Stimulated activated naive B cell treated with anti-CD40 and anti-IgM and Interleukin-4, amounts not matched to agents 10 μg/mL and 1 μg/mL and 100 μg/mL, for 72 hours (primary cell): ENCODE measurements around the gene TTC1.
"Not testable (repeated sequence)": the region's sequence is repeated elsewhere in the genome, so short reads cannot be mapped to it uniquely, and the experiment has no call there.

Source experiments
- ATAC-seq, 2 donors: fragments of 150-1000 bp; cut with Tn5 transposase; replicated peaks; 2 replicates each; pipeline ENCODE4 v1.10.0; 2021; ENCODE audit warnings: moderate library complexity in 1 of 2
- DNase-seq: peaks from one replicate; pipeline ENCODE4 v3.0.0; 2021
- H3K27ac Mint-ChIP-seq: one replicate; pipeline ENCODE4 v1.8.0; 2022; ENCODE audit warnings: mild to moderate bottlenecking, mixed read lengths
- H3K27me3 Mint-ChIP-seq, 2 donors: one replicate each; pipeline ENCODE4 v1.8.0; 2022; ENCODE audit warnings: mixed read lengths in 2 of 2
- H3K36me3 Mint-ChIP-seq, 2 donors: one replicate each; pipeline ENCODE4 v1.8.0; 2022; ENCODE audit warnings: mixed read lengths in 2 of 2, mild to moderate bottlenecking in 1 of 2
- H3K4me1 Mint-ChIP-seq, 2 donors: one replicate each; pipeline ENCODE4 v1.8.0; 2022; ENCODE audit warnings: mixed read lengths in 2 of 2, mild to moderate bottlenecking in 1 of 2
- H3K4me3 Mint-ChIP-seq, 2 donors: one replicate each; pipeline ENCODE4 v1.8.0; 2022; ENCODE audit warnings: mild to moderate bottlenecking in 2 of 2, mixed read lengths in 2 of 2, moderate library complexity in 1 of 2
- H3K9me3 Mint-ChIP-seq, 2 donors: one replicate each; pipeline ENCODE4 v1.8.0; 2022; ENCODE audit warnings: mixed read lengths in 2 of 2, mild to moderate bottlenecking in 1 of 2

Gene TTC1

DNA sequence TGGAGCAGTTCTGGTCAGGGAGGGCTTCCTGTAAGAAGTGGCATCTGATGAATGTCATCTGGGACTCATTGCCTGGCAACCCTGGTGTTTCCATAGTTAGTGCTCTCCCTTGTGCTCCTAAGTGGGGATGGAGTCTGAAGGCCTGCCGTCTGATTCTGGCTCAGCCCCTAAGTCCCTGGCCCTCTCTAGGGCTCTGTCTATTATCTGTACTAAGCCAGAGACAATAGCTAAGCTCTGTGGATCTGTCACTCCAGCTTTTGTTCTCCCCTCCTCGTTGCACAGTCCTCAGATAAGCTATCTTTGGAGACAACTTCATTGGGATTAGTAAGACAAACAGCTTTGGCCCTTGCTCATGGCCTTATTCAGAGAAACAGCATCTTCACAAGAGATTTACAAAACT, 30.6 kb upstream of the TTC1 start:
- Mint-ChIP-seq H3K27me3 (peaks cover 55 to 78% of the 10 kb centered on the region in 2 donors), H3K4me1 (no peaks in the 10 kb centered on the region), H3K4me3 (no peak overlapping the region), H3K36me3 (no peaks in the 10 kb centered on the region), H3K27ac (no peak overlapping the region), H3K9me3 (no peaks in the 10 kb centered on the region)
- ATAC-seq, result no peak
- no peak for DNase-seq

DNA sequence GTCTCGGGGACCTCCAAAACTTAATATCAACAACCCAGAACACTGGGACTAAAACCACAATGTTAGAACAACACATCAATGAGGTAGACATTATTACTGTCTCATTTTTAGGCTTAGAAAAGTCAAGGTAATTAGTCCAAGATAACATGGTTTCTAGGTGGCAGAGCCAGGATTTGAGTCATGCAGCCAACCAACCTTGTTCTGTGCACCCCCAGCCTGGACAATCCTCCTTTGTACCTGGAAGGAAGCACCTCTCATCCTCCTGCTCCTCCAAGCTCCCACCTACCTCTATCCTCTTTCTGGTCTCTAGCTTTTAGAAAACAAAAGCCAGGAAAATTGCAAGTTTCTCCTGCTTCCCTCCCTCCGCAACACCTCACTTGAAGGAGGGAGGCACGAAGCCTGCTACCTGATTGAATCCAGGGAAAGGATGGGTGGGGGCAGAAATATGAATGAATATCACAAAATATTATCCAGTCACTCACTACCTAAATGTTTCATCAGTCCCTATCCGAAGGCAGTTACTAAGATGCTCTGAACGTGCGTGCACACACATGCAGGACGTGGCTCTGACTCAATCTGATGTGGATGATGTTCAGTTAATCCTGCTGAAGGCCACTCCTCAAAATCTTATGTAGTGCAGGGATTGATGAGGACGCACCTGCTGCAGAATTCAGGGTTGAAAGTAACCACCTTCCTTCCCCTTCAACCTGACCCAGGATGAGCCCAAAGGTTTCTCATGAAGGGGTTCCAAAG, 26.3 kb upstream of the TTC1 start:
- no peaks in the 10 kb centered on the region for H3K36me3 Mint-ChIP-seq
- peaks cover 0 to 9% of the 10 kb centered on the region in 2 donors for H3K4me1 Mint-ChIP-seq
- no peak overlapping the region for H3K27ac Mint-ChIP-seq
- ATAC-seq, result no peak
- no peaks in the 10 kb centered on the region for H3K9me3 Mint-ChIP-seq
- H3K27me3 Mint-ChIP-seq, result peaks cover 26 to 41% of the 10 kb centered on the region in 2 donors
- no peak for DNase-seq
- H3K4me3 Mint-ChIP-seq, result no peak overlapping the region

DNA sequence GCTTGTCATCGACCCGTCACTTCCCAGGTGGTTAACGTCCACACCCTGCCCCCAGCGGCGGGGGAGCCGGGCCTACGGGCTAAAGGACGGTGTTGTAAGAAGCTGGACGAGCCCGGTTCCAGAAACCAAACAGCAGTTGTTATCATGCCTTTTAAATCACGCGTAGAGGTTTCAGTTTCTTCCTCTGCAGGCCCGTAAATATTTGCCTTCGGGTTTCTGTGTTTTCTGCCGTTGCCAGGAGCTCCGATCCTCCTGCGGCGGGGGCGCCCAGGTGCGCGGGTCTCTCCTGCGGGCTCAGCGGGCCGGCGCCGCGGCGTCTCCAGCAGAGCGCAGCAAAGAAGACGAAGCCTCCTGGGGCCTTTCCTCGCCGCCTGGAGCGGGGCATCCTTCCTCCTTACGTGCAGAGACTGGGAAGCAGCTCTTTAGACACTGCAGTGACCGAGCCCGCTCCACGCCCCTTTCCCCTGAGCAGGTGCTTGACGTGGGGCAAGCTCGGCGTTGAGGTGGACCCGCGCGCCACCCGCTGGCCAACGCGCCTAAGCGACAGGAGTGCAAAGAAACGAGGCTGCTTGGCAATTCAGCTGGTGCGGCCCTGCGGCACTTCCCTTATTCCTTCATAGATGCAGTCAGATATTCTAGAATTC, 21.8 kb upstream of the TTC1 start:
- H3K27me3 Mint-ChIP-seq, result peaks cover 16 to 39% of the 10 kb centered on the region in 2 donors
- H3K4me3 Mint-ChIP-seq, result peak overlapping the region; percentile 73 to 79
- peaks cover 0 to 12% of the 10 kb centered on the region in 2 donors for H3K4me1 Mint-ChIP-seq
- H3K9me3 Mint-ChIP-seq, result peaks cover 0 to 3% of the 10 kb centered on the region in 2 donors
- DNase-seq (peak; percentile 74), ATAC-seq (peak; percentile 99)
- peak overlapping the region; percentile 9 for H3K27ac Mint-ChIP-seq
- no peaks in the 10 kb centered on the region for H3K36me3 Mint-ChIP-seq

DNA sequence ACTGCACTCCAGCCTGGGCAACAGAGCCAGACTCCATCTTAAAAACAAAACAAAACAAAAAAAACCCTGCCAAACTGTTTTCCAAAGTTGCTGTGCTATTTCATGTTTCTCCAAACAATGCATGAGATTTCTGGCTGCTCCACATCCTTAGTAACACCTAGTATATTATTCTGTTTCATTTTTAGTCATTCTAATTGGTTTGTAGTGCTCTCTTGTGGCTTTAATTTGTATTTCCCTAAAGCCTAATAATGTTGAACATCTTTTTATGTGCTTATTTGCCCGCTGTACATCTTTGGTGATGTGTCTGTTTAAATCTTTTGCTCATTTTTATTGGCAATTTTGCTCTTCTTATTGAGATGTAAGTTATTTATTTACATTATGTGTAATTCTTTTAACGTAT, 18.4 kb upstream of the TTC1 start:
- peaks cover 5 to 11% of the 10 kb centered on the region in 2 donors for H3K9me3 Mint-ChIP-seq
- DNase-seq (no peak), ATAC-seq (no peak)
- H3K36me3 Mint-ChIP-seq, result peaks cover 3 to 5% of the 10 kb centered on the region in 2 donors
- H3K4me1 Mint-ChIP-seq, result peaks cover 0 to 12% of the 10 kb centered on the region in 2 donors
- H3K27ac Mint-ChIP-seq, result no peak overlapping the region
- no peak overlapping the region for H3K4me3 Mint-ChIP-seq
- peaks cover 25 to 41% of the 10 kb centered on the region in 2 donors for H3K27me3 Mint-ChIP-seq

DNA sequence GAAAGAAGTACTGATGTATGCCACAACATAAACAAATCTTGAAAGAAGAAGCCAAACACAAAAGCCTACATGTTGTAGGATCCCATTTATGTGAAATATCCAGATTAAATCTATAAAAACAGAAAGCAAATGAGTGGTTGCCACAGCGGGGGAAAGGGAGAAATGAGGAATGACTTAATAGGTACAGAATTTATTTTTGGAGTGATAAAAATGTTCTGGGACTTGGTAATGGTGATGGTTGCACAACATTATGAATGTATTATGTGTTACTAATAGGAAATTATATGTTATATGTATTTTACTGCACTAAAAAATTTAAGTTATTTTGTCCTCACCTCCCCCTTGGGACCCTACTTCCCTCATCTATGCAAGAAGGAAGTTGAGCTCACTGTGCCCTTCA, 16.4 kb upstream of the TTC1 start:
- no peak for DNase-seq
- Mint-ChIP-seq H3K27ac (no peak overlapping the region), H3K4me1 (peaks cover 0 to 4% of the 10 kb centered on the region in 2 donors), H3K4me3 (no peak overlapping the region), H3K27me3 (peaks cover 35 to 42% of the 10 kb centered on the region in 2 donors), H3K9me3 (peaks cover 5 to 11% of the 10 kb centered on the region in 2 donors), H3K36me3 (peaks cover 3 to 5% of the 10 kb centered on the region in 2 donors)
- no peak for ATAC-seq

DNA sequence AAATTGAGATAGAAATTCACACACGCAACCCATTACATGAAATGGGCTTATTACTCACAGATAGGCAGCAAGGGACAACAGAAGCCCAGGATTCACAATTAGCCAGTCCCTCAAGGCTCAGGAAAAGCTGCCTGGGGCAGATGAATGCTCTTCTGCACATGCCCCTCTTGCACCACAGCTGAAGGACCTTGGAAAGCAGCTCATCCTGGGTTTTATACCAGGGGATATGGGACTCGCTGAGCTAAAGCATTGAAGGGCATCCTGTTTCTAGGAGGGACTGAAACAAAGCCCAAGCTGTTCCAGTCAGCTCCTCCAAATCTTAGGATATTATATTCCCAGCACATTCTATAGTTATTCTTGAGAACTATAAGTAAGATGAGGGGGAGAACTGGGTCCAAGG, 15.7 kb upstream of the TTC1 start:
- DNase-seq (no peak), ATAC-seq (no peak)
- Mint-ChIP-seq H3K4me1 (no peaks in the 10 kb centered on the region), H3K9me3 (peaks cover 5 to 11% of the 10 kb centered on the region in 2 donors), H3K4me3 (no peak overlapping the region), H3K27ac (no peak overlapping the region), H3K27me3 (peaks cover 35 to 36% of the 10 kb centered on the region in 2 donors), H3K36me3 (peaks cover 3 to 5% of the 10 kb centered on the region in 2 donors)

DNA sequence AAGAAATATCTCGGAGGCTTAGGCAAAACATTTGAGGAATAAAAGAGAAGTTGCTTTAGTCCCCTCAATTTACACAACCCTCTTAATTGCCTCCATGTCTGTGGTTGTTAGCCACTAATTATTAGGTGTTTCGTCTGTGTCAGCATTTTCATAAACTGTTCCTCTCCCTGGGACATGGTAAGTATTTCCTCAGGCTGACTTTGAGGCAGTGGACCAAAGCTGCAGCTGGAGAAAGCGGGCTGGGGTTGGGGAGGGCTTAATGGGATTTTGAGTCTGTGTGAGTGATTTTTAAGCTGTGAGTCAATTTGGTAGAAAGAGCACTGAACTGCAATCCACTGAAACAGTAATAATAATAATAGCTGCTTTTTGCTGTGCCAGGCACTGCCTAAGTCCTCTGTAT, 13.0 kb upstream of the TTC1 start:
- Mint-ChIP-seq H3K27ac (no peak overlapping the region), H3K36me3 (peaks cover 3 to 5% of the 10 kb centered on the region in 2 donors), H3K27me3 (peaks cover 43 to 51% of the 10 kb centered on the region in 2 donors), H3K9me3 (peaks cover 5 to 11% of the 10 kb centered on the region in 2 donors), H3K4me1 (no peaks in the 10 kb centered on the region), H3K4me3 (no peak overlapping the region)
- ATAC-seq (no peak), DNase-seq (no peak)

DNA sequence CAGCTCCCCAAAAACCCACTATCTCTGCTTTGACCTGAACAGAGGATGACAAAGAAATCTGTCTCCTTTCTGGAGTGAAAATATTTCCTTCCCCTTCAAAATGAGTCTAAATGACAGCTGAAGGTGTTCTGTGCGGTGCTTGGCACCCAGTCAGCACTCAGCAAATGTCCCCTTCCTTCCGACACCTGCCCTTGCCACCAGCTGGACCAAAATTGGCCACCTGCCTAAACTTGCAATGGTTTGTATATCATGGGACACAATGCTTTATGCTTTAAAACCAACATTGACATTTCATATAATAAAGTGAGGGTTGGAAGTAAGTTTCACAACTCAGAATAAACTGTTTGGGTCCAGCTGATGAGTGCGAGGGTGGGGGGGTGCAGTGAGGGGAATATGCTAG, 7.5 kb upstream of the TTC1 start:
- no peak overlapping the region for H3K27ac Mint-ChIP-seq
- DNase-seq (no peak), ATAC-seq (no peak)
- H3K36me3 Mint-ChIP-seq, result no peaks in the 10 kb centered on the region
- no peak overlapping the region for H3K4me3 Mint-ChIP-seq
- peaks cover 34 to 38% of the 10 kb centered on the region in 2 donors for H3K27me3 Mint-ChIP-seq
- H3K4me1 Mint-ChIP-seq, result no peaks in the 10 kb centered on the region
- H3K9me3 Mint-ChIP-seq, result no peaks in the 10 kb centered on the region

DNA sequence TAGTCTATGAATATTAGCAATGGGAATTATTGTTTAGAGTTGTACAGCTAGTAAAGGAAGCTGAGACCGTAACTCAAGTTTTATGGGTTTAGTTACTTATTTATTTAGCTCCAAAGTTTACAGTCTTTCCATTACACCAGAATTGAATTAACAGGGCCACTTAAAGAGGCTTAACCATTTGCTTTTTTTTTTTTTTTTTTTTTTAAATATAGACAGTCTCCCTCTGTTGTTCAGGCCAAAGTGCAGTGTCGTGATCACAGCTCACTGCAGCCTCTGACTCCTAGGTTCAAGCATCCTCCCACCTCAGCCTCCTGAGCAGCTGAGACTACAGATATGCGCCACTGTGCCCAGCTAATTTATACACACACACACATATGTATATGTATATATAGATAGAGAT, 1.4 kb upstream of the TTC1 start:
- H3K4me1 Mint-ChIP-seq, result peaks cover 14 to 23% of the 10 kb centered on the region in 2 donors
- peaks cover 1 to 7% of the 10 kb centered on the region in 2 donors for H3K27me3 Mint-ChIP-seq
- no peak overlapping the region for H3K4me3 Mint-ChIP-seq
- H3K36me3 Mint-ChIP-seq, result peaks cover 4 to 14% of the 10 kb centered on the region in 2 donors
- no peak overlapping the region for H3K27ac Mint-ChIP-seq
- no peak for ATAC-seq
- H3K9me3 Mint-ChIP-seq, result no peaks in the 10 kb centered on the region
- no peak for DNase-seq

DNA sequence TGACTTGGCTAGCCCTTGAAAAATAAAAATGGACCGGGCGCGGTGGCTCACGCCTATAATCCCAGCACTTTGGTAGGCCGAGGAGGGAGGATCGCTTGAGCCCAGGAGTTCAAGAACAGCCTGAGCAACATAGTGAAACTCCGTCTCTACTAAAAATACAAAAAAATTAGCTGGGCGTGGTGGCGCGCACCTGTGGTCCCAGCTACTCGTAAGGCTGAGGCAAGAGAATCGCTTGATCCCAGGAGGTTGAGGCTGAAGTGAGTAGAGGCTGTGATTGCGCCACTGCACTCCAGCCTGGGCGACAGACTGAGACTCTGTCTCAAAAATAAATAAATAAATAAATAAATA, 436 bp upstream of the TTC1 start:
- ATAC-seq, DNase-seq, H3K27me3 Mint-ChIP-seq, H3K9me3 Mint-ChIP-seq: not testable (repeated sequence)
- peak overlapping the region; percentile 25 to 94 for H3K4me3 Mint-ChIP-seq
- peak overlapping the region; percentile 66 for H3K27ac Mint-ChIP-seq
- H3K4me1 Mint-ChIP-seq, result peaks cover 14 to 23% of the 10 kb centered on the region in 2 donors
- H3K36me3 Mint-ChIP-seq, result peaks cover 8 to 14% of the 10 kb centered on the region in 2 donors

DNA sequence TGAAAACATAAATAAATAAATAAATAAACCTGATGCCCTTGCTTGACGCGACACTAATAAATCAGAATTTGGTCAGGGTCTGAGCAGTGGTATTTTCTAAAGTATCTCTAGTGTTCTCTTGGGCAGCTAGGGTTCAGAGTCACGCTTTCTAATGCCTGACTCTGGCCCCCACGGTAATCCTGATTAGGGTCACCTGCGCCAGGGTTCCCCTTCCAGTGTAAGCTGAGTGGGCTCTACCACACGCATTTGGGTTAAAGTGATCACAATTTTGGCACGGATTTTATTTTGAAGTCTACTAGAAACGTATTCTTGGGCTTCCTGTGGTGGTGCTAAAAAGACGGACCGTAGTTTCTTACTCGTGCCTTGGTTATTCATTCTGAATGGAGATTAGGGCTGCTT, 651 bp downstream of the TTC1 start:
- no peak for DNase-seq
- Mint-ChIP-seq H3K4me1 (peaks cover 14 to 23% of the 10 kb centered on the region in 2 donors), H3K27me3 (no peaks in the 10 kb centered on the region), H3K27ac (peak overlapping the region; percentile 71), H3K36me3 (peaks cover 8 to 14% of the 10 kb centered on the region in 2 donors), H3K4me3 (peak overlapping the region; percentile 94 to 98), H3K9me3 (no peaks in the 10 kb centered on the region)
- ATAC-seq, result peak; percentile 12 to 15

DNA sequence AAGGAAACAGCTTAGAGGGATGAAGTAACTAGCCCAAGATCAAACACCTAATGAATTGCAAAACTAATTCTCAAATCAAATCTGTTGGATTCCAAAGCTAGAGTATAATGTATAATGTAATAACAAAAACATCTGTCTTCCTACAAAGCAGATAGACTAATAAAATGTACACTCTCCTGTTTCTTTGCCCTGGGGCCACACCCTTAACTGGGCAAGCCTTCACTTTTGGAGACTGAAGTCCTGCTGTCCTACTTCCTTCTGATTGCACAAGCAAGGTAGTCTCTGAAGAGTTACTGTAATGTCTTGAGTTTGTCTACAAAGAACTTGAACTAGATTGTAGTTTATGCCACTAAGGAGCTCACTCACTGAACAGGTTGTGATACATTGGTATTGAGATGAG, 2.5 kb downstream of the TTC1 start:
- Mint-ChIP-seq H3K36me3 (peaks cover 14 to 22% of the 10 kb centered on the region in 2 donors), H3K4me1 (peaks cover 17 to 33% of the 10 kb centered on the region in 2 donors), H3K27me3 (no peaks in the 10 kb centered on the region), H3K4me3 (no peak overlapping the region), H3K27ac (no peak overlapping the region), H3K9me3 (no peaks in the 10 kb centered on the region)
- DNase-seq (no peak), ATAC-seq (no peak)

DNA sequence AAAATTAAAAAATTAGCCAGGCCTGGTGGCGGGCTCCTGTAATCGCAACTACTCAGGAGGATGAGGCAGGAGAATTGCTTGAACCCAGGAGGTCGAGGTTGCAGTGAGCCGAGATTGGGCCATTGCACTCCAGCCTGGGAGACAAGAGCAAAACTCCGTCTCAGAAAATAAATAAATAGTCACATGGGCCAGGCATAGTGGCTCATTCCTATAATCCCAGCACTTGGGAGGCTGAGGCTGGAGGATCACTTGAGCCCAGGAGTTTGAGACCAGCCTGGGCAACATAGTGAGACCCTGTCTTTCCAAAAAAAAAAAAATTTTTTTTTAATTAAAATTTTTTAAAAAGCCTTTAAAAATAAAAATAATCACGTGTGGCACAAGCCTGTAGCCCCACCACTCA, 5.3 kb downstream of the TTC1 start:
- H3K27me3 Mint-ChIP-seq, ATAC-seq, H3K27ac Mint-ChIP-seq, DNase-seq, H3K4me3 Mint-ChIP-seq, H3K9me3 Mint-ChIP-seq: not testable (repeated sequence)
- H3K36me3 Mint-ChIP-seq, result peaks cover 17 to 41% of the 10 kb centered on the region in 2 donors
- peaks cover 18 to 33% of the 10 kb centered on the region in 2 donors for H3K4me1 Mint-ChIP-seq

DNA sequence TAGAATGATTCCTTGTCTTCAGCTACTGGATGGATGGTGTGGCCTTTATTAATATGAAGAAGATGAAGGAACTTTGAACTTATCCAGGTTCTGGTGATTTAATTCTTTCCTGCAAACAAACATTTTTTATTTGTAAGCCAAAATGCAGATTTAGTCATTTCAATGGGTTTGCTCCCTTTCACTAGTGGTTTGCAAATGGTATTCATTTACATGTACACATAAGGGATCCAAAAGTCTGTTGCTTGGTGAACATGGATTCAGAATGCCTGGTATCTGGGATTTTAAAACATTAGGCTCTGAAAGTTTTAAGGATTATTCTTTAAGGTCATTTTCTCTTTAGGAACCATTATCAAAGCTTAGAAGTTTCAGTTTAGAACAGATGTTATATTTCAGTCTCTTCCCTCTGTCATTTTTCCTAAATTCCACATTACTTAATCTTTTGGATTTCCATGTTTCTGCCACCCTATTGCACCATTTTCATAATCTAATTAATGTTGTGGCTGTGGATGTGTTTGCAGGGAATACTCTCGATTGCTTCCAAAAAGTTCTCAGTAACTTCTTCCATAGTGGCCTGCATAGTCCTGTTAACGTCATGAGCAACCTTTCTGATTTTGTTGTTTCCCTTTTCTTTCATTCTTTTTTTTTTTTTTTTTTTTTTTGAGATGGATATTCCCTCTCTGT, 10.1 kb downstream of the TTC1 start:
- Mint-ChIP-seq H3K36me3 (peaks cover 18 to 41% of the 10 kb centered on the region in 2 donors), H3K27me3 (no peaks in the 10 kb centered on the region), H3K9me3 (no peaks in the 10 kb centered on the region), H3K4me3 (no peak overlapping the region), H3K27ac (no peak overlapping the region), H3K4me1 (peaks cover 10 to 22% of the 10 kb centered on the region in 2 donors)
- no peak for DNase-seq
- no peak for ATAC-seq
